VCaP (cell line): Measurements from ENCODE around the gene PREX1.

Experiments used
- H3K27ac ChIP-seq: fragments of 450-650 bp; 2 replicates; pipeline ENCODE4 v1.5.1; 2017
- CTCF ChIP-seq: fragments of 450-650 bp; conservative IDR thresholded peaks from 2 replicates; pipeline ENCODE4 v1.5.1; 2017; ENCODE audit warnings: mild to moderate bottlenecking, moderate library complexity

Gene PREX1

GRCh38 chr20:48635791-48636267 is 192.0 kb downstream of the PREX1 start:
- no peak overlapping the region for H3K27ac ChIP-seq
- peak; percentile 98 for TF ChIP-seq CTCF

GRCh38 chr20:48635361-48635760 is 192.4 kb downstream of the PREX1 start:
- no peak overlapping the region for H3K27ac ChIP-seq
- TF ChIP-seq CTCF, result no peak

GRCh38 chr20:48634641-48635040 is 193.2 kb downstream of the PREX1 start:
- no peak for TF ChIP-seq CTCF
- no peak overlapping the region for H3K27ac ChIP-seq

- no peak overlapping the region for H3K27ac ChIP-seq
- no peak for TF ChIP-seq CTCF
Observed at GRCh38 chr20:48633620-48634257, 194.1 kb downstream of the PREX1 start.

- TF ChIP-seq CTCF, result no peak
- H3K27ac ChIP-seq, result no peak overlapping the region
Observed at GRCh38 chr20:48632825-48633619, 194.8 kb downstream of the PREX1 start.

GRCh38 chr20:48632017-48632824 is 195.6 kb downstream of the PREX1 start:
- no peak for TF ChIP-seq CTCF
- no peak overlapping the region for H3K27ac ChIP-seq
